Astrocyte of the spinal cord (primary cell): ENCODE measurements around the gene FHL5.

Experiments used
- DNase-seq: peaks from one replicate; pipeline ENCODE4 v3.0.0; 2011; ENCODE audit warnings: low read depth, low spot score
- H3K4me3 ChIP-seq: 2 replicates; pipeline ENCODE4 v1.5.1; 2011; ENCODE audit warnings: low read depth, mild to moderate bottlenecking, low read length, moderate library complexity
- in situ Hi-C: cut with HindIII; loops from 2 replicates; pipeline ENCODE4 v1.10.0; 2017; ENCODE audit warnings: low sequenced_read_pairs
- TF ChIP-seq, protein P1 (sequence below): IDR thresholded peaks from 2 replicates; pipeline ENCODE4 v1.5.1; 2012; ENCODE audit warnings: low read depth, mild to moderate bottlenecking, low read length, inconsistent platforms

Gene FHL5

DNA sequence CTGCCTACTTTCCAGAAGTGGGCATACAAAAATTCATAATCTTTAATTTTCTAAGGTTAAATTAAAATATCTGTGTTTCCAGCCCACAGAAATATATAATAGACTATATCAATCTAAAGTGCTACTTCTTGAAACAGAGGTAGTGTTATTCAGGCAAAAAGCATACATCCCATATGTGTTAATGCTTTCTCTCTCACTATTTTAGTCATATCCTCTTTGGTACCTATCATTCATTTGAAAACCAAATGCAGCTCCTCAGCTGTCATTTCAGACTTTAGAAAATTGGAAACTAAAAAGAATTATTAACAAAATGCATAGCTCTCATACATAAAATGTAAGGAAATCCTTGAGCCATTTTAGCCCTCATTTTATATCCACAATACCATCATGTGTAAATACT lies 925 bp downstream of the FHL5 start:
- in situ Hi-C loops, result no loop called here

DNA sequence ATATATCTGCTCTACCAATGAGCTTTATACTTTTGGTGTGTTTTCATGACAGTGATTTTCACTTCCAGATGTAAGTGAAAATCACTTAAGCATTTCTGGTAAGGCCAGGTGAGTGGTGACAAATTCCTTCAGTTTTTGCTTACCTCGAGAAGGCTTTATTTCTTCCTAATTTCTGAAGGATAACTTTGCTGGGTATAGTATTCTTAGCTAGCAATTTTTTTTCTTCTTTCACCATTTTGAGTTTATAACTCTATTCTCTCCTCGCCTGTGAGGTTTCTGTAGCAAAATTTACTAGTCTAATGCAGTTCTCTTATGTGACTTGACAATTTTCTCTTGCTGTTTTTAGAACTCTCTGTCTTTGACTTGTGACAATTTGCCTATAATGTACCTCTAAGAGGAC lies 7.1 kb downstream of the FHL5 start:
- DNase-seq, result no peak
- in situ Hi-C loops, result no loop called here
- TF ChIP-seq, protein P1, sequence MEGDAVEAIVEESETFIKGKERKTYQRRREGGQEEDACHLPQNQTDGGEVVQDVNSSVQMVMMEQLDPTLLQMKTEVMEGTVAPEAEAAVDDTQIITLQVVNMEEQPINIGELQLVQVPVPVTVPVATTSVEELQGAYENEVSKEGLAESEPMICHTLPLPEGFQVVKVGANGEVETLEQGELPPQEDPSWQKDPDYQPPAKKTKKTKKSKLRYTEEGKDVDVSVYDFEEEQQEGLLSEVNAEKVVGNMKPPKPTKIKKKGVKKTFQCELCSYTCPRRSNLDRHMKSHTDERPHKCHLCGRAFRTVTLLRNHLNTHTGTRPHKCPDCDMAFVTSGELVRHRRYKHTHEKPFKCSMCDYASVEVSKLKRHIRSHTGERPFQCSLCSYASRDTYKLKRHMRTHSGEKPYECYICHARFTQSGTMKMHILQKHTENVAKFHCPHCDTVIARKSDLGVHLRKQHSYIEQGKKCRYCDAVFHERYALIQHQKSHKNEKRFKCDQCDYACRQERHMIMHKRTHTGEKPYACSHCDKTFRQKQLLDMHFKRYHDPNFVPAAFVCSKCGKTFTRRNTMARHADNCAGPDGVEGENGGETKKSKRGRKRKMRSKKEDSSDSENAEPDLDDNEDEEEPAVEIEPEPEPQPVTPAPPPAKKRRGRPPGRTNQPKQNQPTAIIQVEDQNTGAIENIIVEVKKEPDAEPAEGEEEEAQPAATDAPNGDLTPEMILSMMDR, result no peak
- H3K4me3 ChIP-seq, result no peak overlapping the region

More for the DNA sequence above, 925 bp downstream of the FHL5 start:
- no peak overlapping the region for H3K4me3 ChIP-seq
- no peak for DNase-seq
- TF ChIP-seq, protein P1, result no peak

- no peak overlapping the region for H3K4me3 ChIP-seq
- DNase-seq, result no peak
- in situ Hi-C loops, result no loop called here
- TF ChIP-seq, protein P1, result no peak
These were observed 8.6 kb downstream of the FHL5 start for GRCh38 chr6:96571551-96571950.

DNA sequence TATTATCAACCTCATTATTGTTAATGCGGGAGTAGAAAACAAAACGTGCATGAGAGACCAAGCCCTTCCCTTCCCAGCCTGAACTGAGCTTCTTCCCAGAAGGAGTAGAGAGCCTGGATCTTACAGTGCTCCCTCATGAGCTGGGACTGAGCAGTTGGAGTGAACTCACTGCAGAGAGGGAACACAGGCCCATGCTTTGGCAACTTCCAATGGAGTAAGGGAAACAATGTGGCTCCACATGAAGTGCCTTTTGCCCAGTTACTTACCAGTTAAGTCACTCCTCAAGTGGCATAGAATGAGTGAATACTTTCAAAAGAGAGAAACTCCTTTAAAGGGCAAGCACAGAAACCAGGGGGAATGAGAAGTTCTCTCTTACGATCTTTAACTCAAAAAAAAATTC lies 12.4 kb downstream of the FHL5 start:
- DNase-seq, result no peak
- in situ Hi-C loops, result no loop called here
- no peak overlapping the region for H3K4me3 ChIP-seq
- TF ChIP-seq, protein P1, result no peak

DNA sequence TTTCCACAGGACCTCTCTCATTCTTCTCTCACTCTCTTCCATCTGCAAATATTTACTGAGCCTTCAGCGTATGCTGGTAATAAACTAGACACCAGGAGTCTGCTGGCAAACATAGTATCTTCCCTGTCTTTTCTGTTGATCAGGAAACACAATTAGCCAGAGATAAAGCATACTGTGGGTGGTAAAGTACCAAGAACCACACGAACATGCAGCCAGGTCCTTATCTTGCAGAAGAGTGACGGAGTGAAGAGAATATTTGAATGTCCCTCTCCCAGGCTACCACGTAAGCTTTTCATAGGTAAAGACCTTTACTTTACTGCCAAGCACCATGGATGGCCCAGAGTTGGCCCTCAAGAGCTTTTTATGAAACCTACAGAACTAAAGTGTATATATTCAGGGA lies 13.3 kb downstream of the FHL5 start:
- in situ Hi-C loops, result no loop called here
- TF ChIP-seq, protein P1, result no peak
- H3K4me3 ChIP-seq, result no peak overlapping the region
- DNase-seq, result no peak

- TF ChIP-seq, protein P1, result no peak
- DNase-seq, result no peak
- in situ Hi-C loops, result no loop called here
- H3K4me3 ChIP-seq, result no peak overlapping the region
These were observed 19.1 kb downstream of the FHL5 start for GRCh38 chr6:96582021-96582420.

- in situ Hi-C loops, result no loop called here
- TF ChIP-seq, protein P1, result no peak
- no peak for DNase-seq
- H3K4me3 ChIP-seq, result no peak overlapping the region
These were observed 19.5 kb downstream of the FHL5 start for GRCh38 chr6:96582436-96582835.
